Fibroblast of the conjunctiva (primary cell): ENCODE measurements around the gene ADAMTSL4.
"Not testable (repeated sequence)": the region's sequence is repeated elsewhere in the genome, so short reads cannot be mapped to it uniquely, and the experiment has no call there.

Source experiments
- DNase-seq: peaks from one replicate; pipeline ENCODE4 v3.0.0-alpha.2; 2010; ENCODE audit warnings: low read depth

The ADAMTSL4 gene

DNA sequence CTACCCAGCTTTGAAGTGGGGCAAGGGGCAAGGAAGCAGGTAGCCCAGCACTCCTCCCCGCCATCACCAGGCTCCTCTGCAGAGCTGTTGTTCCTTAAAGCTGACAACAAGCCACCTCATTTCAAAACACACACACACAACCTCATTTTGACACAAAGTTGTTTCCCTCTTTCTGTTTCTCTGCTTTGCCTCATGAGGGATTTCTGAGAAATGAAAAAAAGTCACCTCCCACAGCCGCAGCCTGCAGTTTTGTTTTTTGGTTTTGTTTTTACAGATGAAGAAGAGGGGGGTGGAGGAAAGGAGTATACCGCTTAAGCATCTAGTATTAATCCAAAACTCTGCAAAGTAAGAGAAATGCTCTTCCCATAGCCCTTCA is 18.1 kb downstream of the ADAMTSL4 start:
- DNase-seq, result no peak

DNA sequence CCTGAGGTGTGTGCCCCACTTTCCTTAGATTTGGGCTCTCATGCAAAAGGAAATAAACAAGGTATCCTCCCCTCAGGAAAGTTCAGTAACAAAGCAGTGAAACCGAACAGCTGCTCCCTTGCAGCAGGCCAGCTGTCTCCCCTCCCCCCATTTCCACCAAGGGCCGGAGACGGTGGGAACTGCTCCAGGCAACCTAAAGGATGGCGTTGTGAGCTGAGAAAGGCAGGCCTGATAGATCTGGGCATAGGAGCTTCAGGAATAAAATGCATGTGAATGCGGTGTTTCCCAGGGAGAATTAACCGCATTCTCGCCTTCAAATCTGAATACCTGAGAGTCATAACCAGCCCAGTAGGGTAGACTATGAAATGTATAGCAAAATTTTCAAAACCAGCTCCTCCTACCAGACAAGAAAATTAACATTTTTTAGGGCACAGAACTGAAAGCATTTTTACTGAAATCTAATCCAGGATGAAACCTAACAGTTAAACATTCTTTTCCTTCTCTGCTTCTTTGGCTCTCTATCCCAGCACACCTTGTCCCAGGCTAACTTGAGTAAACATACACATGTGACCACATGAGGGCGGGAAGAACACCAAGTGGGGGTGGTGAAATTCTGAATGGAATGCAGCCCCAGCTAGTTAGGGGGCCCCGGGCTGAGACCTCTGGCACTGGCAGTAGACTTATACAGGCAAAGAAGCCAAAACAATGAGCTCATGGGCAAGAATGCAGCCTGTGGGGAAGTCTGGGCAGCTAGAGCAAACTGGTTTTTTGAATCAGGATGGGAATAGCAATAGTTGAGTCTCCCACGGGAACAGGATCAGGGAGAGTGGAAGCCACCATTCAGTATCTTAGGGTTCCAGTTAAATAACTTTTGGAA is 18.7 kb downstream of the ADAMTSL4 start:
- peak; percentile 93 for DNase-seq

DNA sequence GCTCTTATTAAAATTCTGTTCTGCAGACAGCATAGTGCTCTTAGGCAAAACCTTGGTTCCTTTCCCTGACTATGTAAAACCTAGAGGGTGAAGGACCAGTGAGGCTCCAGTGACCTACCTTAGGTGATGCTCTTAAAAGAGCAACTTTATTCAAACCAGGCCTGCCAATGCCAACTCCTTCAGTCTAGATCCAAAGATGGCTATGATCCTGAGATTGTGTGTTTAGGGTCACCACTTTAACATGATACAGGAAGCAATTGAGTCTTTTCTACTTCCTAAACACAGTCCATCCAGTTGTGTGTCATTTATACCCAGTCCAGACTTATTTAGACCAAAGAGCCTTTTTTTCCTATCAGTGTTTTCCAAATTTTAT is 19.4 kb downstream of the ADAMTSL4 start:
- DNase-seq, result no peak

DNA sequence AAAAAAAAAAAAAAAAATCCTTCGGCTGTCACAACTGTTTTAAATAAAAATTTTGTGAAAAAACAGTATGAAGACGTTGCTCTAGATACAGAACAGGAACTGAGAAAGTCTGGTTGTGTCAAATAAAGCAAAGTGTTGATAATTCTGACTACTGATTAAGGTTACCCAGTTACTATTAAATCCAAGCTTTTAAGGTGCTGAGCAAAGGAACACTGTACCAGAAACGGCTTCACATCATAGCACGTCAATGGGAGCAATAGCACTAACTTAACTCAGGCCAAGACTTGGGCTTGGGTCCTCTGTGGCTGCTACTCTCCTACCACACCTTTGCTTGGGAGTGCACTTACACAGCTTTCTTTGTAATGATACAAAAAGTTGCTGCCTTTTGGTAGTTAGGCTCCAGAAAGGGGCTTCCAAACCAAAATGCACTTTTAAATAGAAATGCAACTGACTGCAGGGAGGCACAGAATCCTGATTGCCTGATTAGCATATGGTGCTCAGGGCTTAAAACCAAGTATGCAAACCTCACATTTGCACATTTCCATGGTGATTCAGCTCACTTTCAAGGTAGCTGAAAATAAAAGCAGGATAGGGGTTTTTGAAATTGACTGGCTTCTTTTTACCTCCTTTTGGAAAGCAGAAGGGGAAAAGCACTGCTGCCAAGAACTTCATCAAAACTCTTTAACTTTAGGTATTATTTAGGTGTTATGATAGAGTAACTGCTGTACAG is 23.9 kb downstream of the ADAMTSL4 start:
- no peak for DNase-seq

DNA sequence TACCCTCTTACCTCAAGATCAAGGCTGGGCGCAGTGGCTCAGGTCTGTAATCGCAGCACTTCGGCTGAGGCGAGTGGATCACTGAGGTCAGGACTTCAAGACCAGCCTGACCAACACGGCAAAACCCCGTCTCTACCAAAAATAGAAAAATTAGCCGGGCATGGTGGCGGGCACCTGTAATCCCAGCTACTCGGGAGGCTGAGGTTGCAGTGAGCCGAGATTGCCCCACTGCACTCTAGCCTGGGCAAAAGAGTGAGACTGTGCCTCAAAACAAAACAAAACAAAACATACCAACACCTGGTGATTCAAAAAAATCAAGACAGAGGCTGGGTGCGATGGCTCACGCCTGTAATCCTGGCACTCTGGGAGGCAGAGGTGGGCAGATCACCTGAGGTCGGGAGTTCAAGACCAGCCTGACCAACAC is 24.5 kb downstream of the ADAMTSL4 start:
- DNase-seq, result not testable (repeated sequence)

DNA sequence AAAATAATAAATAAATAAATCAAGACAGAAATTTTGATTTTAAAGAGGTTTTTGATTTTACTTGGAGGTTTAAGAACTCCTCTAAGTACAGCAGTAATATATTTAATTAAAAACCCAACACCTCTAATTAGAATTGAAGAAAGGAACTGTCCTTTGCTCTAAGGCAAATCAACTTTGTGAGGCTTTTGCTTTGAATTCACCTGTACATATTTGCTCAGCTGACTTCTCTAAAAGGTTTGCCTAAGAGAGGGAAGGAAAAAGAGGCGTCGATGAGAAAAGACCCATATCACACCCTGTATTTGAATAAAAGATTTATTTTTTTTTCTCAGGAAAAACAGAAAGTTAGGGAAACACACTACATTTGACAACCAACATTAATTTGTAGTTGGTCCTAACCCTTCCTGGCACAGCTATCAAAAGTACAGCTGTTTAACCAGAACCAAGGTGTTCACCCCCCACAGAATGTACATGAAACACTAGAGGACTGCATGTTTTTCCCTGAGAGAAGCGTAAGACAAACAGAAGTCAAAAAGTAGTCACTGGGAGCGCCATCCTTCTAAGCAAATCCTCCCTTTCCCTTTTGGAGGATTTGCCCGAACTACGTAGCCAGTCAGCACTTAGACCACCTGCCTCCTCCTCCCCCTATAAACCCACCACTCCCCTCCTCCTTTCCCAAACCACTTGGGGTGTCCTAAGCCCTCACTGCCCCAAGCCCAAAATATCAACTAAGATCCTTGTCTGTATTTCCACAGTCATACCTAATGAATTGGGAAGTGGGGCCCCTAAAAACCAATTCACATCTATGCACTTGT is 25.3 kb downstream of the ADAMTSL4 start:
- DNase-seq, result no peak

DNA sequence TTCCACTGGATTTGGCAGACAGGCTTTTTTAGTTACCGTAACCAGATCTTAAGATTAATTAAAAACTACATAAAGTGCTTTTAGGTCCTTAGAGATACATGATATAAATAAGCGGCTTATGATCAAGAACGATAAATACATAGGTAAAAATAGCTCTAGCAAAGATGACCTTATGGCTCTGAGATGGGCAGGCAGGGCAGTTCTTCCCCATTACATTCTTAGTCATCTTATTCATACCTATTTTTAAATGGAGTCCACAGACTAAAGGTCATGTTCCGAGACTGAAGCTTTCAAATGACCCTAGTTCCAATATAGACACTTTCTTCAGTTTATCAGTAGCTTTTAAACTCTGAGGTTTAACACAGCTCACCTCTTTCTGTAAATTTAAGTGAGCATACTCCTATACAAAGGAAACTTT is 25.9 kb downstream of the ADAMTSL4 start:
- DNase-seq, result no peak

DNA sequence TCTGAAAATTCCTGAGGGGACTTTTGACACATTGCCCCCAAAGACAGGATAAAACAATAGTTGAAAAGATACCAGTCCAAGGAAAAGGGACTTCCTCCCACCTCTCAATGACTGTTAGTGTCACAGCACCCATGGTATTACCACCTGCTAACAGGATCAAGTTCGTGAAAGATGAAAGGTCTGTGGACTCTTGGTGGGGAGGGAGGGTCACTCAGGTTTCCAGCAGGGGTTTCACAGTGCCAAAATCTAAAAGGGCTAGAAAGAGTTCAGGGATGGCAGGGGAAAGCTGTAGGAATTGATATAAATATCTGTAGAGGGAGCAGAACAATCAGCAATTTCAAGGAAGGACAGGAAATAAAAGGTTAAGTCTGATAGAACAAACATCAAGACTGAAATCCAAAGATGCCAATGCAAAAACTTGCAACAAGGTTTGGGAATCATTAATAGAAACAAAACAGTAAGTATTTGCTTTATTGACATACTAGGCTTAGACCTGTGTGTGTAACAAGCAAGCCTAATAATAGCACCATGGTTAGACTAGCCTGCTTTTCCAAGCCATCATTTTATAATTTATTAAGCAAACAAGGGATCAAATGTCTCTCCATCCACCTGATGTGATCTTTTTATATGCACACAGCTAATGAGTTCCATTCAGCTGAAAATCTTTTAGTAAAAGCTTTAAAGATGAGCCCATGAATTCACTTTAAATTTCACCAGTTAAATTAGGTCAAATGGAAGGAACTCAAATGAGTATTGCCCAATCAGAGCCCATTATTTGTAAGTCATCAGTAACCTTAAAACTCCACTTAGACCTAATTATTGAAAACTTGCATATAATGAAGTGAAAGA is 26.5 kb downstream of the ADAMTSL4 start:
- DNase-seq, result no peak

DNA sequence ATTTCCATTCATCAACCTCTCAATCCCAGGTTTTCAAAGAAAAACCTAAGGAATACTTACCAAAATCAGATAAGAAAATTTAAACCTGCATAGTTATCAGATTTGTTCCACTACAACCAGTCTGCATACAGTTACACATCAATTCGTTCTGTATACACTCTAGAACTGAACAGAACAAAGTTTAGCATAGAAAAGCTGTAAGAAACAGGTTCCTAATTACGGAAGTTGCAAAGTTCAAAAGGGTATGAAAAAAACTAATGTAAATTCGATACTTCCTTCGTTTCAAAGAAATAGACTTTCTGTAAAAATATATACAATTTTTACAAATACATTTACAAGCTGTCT is 27.1 kb downstream of the ADAMTSL4 start:
- no peak for DNase-seq

DNA sequence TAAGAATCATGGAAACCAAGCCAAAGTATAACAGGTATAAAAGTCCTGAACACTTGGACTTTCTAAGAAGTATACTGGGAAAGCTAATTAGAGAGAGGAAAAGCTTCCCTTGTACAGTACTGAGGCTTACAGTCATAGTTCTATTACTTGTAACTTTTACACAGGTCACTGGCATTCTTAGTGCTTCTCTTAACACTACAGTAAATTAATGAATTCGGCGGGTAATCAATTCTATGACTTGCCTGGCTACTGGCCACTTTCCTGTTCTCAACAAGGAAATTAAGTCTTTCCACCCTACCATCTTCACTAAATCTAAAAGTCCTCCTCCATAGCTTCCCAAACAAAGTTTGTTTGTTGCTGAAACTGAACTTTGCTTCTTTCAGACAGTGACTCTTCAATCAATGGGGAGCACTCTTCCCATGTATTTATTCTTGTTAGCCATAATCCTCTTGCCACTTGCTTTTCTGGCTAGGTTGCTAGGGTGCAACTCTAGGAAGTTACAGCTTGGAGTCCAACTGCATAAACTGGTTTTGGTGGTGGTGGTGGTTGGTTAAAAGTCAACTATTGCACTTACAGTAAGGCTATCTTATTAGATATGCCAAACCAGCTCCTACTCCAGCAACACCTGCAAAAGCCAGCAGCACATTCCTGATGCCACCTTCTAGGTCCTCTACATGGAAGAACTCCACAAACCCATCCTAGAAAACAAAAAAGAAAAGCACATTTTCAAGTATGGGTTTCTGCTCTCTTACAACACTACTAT is 27.8 kb downstream of the ADAMTSL4 start:
- no peak for DNase-seq

DNA sequence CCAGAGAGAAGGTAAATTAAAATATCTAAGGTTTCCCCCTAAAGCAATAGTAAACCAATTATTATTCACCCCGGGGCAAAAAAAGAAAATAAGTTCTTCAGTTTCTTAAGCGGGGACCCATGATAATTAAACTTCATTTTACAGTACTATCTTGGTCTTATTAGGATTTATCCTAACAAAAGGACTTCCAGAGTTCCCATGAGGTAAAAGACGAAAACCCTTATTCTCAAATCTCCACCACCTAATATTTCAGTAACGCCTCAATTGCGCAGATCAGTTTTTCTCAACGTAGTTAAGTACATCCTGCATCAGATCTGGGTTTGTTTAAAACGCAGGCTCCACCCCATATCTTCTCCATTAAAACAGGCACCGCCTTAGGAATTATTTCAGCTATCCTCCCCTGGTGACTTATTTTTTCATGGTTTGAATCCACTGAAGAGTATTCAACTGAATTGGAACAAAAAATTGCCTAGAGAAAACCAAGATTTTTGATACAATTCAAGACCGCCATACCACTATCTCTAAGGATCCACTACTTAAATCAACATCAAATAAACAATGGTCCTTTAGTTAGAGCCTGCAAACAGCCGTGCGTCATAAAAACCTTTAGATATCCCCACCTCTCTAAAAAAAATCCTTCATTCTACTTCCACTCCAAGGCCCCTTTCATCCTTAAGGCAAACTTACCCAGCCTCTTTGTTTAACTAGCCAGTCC is 28.5 kb downstream of the ADAMTSL4 start:
- DNase-seq, result no peak

DNA sequence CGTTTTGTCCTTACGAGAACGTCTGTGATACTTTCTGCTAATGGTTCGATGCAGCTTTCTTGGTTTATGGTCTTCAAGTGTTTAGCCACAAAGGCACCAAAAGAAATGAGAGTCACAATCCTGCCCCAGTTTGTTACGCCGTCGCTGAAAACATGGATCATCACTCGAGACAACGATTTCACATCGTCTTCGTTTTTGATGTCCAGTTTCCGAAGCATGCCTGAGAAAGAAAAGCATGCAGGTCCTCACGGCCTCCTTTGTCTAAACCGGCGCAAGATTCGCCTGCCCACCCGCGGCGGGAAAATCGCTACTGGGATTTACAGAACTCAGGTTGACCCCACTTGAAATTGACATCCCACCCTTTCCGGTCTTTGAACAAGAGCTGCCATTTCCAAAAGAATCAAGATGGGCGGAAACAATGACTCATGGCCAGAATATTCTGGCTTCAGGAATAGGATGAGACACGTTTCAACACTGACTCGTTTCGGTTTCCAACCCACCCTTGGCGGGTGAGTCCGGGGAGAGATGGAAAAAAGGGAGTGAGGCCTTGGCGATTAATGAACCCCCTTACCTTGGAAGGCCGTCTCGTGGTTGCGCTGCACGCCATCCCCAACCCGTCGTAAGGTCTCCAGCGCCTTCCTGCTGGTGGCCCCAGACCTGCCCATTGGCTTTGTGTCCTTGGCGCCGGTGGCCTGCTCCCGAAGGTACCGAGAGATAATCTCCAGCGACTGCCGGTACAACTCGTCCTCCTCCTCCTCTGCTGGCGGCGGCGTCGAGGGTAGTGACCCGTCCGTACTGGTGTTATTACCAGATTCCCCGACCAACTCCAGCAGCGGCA is 29.3 kb downstream of the ADAMTSL4 start:
- peak; percentile 88 for DNase-seq

DNA sequence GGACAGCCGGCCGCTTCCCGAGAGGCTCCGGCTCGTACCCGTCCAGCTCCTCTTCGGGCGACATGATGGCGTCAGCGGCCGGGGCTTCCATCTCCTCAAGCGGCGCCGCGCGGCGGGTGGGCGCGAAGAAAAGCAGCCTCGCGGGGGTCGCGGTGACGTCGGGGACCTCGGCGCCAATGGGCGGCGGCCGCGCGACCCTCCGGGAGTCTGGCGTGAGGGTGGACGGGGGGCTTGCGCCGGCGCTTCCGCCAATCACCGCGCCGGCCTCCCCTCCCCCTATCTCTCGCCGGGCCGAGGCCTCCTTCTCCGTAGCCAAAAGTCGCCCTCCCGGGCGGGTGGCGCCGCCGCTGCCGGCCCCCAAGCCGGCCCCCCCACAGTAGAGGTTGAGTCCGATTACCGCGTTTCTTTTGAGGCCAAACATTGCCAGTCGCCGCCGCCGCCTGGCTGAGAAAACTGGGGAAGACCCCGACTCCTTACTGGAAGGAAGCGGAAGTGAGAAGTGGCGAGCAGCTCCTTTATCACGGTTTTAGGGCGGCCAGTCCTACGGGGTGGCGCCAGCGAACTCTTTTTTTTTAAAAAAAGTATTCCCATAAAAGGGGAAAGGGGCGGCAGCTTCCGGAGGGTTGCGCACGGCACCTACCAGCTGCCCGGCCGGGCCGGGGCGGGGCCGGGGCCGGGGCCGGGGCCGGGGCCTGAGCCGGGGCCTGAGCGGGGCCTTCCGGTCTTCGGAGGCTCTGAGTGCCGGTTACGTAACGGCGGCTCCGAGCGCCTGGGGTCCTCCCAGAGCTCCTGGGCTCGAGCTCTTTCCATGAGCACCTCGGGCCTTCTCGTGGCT is 30.1 kb downstream of the ADAMTSL4 start, which contains the start of gene MCL1:
TSS of gene MCL1 (minus strand) at position 501 of the 835 bp plus-strand sequence. CDS start at position 421, 80 bp downstream.
- peak; percentile 93 for DNase-seq

DNA sequence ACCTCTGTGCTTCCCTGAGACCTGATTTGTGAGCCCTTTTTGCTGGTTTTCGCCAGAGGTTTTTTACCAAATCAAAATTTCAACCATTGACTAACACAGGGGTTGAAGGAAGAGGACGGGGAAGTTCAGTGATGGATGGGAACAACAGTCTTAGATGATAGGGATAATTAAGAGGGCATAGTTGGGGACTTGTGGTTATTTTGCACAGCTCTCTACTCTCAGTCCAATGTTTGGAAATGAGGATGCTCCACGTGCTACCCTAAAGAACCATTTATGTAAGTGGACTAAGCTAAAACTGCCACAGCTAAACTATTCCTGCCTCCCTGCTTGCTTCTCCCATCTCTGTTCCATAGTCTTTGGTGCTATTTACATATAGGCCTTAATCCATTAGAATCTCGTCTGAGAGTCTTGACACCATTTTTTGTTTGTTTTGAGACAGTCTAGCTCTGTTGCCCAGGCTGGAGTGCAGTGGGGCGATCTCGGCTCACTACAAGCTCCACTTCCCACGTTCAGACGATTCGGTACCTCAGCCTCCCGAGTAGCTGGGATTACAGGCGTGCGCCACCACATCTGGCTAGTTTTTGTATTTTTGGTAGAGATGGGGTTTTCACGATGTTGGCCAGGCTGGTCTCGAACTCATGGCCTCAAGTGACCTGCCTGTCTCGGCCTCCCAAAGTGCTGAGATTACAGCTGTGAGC is 30.9 kb downstream of the ADAMTSL4 start:
- DNase-seq, result no peak

DNA sequence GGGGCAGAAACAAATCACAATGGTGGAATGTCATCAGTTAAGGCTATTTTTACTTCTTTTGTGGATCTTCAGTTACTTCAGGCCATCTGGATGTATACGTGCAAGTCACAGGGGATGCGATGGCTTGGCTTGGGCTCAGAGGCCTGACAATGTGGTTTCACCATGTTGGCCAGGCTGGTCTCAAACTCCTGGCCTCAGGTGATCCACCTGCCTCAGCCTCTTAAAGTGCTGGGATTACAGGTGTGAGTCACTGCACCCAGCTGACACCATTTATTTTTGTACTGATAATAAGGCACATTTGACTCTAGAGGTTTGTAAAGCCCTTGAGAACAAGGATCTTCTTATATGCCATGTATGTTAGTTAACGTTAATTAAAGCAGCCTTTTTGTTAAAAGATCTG is 31.8 kb downstream of the ADAMTSL4 start:
- not testable (repeated sequence) for DNase-seq

DNA sequence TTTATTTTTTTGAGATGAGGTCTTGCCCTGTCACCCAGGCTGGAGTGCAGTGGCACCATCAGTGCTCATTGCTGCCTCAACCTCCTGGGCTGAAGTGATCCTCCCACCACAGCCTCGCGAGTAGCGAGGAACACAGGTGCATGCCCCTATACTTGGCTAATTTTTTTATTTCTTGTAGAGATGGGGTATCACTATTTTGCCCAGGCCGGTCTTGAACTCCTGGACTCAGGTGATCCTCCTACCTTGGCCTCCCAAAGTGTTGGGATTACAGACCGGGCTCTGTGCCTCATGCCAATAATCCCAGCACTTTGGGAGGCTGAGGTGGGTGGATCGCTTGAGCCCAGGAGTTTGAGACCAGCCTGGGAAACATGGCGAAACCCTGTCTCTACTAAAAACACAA is 32.2 kb downstream of the ADAMTSL4 start:
- not testable (repeated sequence) for DNase-seq

DNA sequence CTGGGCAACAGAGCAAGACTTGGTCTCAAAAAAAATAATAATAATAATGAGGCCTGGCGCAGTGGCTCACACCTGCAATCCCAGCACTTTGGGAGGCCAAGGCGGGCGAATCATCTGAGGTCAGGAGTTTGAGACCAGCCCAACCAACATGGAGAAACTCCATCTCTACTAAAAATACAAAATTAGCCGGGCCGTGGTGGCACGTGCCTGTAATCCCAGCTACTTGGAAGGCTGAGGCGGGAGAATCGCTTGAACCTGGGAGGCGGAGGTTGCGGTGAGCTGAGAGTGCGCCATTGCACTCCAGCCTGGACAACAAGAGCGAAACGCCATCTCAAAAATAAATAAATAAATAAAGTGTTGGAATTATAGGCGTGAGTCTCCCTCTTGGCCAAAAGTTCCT is 32.8 kb downstream of the ADAMTSL4 start:
- not testable (repeated sequence) for DNase-seq

DNA sequence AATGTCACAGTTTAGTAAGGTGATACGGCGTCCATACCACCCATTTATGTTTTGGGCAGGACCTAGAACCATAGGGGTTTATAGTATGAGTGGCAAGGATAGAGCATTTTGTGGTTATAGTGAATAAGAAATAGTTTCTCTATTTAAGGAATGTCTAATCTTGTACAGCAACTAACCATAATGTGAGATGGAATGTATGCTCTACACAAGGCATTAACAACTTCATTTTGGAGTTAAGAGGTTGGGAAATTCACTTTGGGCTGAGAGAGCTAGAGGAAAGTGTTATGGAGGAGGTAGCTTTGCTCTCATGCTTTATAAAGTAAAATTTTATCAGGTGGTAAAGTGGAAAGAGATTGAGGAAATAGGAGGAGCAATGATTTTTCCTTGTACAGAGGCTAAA is 33.2 kb downstream of the ADAMTSL4 start:
- DNase-seq, result no peak
